Stimulated activated CD4-positive, alpha-beta T cell treated with anti-CD3 and anti-CD28 coated beads, Interleukin-12 subunit alpha, Interleukin-12 subunit beta, amount 100 ng/mL, for 24 hours (primary cell): ENCODE results near the gene SLC39A3.

Source experiments
- DNase-seq, 2 experiments: peaks; one replicate each; pipeline ENCODE4 v3.0.0-alpha.2; 2020; ENCODE audit warnings: low read depth in 2 of 2

SLC39A3 gene

DNA sequence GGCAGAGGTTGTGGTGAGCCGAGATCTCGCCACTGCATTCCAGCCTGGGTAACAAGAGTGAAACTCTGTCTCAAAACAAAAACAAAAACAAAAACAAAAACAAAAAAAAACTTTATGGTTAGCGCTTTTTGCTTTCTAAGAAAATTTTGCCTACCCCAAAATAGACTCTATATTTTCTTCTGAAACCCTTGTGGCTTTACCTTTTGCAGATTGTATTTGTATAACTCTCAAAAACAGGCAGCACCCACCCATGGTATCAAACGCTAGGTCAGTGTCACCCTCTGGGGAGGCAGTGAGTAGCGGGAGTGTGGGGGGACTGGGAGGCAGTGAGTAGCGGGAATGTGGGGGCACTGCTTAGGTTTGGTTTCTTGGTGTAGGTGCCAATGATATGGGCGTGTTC lies 7.5 kb upstream of the SLC39A3 start:
- no peak for DNase-seq

- DNase-seq: no peak
Measured at GRCh38 chr19:2744113-2744512, 4.3 kb upstream of the SLC39A3 start.

- DNase-seq: no peak
Measured at GRCh38 chr19:2743099-2743498, 3.3 kb upstream of the SLC39A3 start.

DNA sequence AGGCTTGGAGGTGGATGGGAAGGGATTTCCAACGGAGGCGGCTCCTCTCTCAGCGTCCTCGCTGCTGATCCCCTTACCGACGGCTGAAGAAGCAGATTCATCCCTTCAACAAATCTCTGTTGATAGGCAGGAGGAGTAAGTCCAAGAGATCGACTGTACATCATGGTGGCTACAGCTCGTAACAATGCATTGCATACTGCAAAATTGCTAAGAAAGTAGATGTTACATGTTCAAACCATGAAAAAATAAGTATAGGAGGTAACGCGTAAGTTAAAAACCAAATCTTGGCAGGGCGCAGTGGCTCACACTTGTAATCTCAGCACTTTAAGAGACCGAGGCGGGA lies 468 bp upstream of the SLC39A3 start:
- DNase-seq: no peak

DNA sequence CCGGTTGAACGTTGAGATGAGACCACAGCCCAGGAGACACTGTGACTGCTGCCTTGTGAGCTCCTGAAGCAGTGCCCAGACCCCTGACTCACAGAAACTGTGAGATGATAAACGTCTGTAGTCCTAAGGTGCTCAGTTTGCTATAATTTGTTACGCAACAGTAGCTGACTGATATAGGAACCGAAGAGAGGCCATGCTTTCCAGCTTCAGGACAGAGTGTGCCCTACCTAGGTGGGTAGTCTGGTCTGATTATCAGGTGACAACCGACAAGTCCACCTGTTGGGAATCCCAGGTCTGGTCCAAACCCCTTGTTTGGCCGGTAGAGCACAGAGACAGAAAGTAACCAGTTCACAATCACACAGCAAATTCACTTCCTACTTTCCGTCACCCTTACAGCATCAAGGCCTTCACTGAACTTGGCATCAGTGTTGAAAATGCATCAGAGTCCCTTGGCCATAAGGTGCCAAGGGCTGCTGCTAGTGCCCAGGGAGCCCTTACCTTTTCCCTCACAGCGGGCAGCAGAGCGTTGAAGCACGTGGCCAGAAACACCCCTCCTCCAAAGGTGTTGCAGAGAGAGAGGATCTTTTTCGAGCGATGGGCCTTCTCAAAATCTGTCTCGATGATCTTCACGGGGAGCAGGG lies 3.1 kb downstream of the SLC39A3 start:
- DNase-seq: no peak

GRCh38 chr19:2735374-2735773 lies 4.4 kb downstream of the SLC39A3 start:
- no peak for DNase-seq

GRCh38 chr19:2734589-2735288 lies 5.1 kb downstream of the SLC39A3 start:
- DNase-seq: no peak

- DNase-seq: no peak
Measured at GRCh38 chr19:2733930-2734588, 5.8 kb downstream of the SLC39A3 start.

- no peak for DNase-seq
Measured at GRCh38 chr19:2732883-2733282, 6.9 kb downstream of the SLC39A3 start.

- DNase-seq: no peak
Measured at GRCh38 chr19:2732157-2732725, 7.6 kb downstream of the SLC39A3 start.

GRCh38 chr19:2731181-2731995 lies 8.4 kb downstream of the SLC39A3 start:
- no peak for DNase-seq

GRCh38 chr19:2729943-2730818 lies 9.6 kb downstream of the SLC39A3 start:
- DNase-seq: no peak

- DNase-seq: no peak
Measured at GRCh38 chr19:2728783-2729387, 10.9 kb downstream of the SLC39A3 start.

GRCh38 chr19:2727640-2727944 lies 12.2 kb downstream of the SLC39A3 start:
- no peak for DNase-seq

DNA sequence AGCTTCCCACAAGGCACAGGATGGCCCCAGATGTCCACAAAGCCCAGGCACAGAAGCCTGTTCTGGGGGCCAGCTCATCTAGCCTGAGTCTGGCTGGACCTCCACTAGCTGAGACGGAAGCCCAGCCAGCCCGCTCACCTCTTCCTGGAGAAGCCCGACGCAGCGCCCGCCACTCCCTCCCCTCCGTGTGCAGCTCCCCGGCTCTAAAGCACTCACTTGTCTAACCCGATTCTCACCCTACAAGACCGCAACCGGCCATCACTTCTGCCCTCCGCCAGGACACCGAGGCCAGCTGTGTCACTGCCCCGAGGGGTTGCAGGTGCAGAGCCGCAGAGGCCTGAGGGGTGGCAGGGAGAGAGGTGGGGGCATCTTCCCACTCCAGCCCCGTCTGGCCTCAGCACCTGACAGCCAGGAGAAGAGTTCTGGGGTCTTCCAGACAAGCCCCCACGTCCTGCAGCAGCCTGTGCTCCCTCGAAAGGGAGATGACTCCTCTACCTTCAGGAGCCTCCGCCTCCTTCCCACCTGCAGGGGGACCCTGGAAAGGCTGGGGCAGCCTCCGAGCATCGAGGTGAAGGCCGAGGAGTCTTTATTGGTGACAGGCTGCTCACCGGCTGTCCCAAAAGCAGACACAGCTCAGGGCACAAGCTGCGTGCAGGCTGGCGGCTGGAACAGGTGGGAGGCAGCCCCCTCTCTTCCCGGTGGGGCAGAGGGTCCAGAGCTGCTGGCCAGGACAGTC lies 12.7 kb downstream of the SLC39A3 start:
- DNase-seq: no peak

DNA sequence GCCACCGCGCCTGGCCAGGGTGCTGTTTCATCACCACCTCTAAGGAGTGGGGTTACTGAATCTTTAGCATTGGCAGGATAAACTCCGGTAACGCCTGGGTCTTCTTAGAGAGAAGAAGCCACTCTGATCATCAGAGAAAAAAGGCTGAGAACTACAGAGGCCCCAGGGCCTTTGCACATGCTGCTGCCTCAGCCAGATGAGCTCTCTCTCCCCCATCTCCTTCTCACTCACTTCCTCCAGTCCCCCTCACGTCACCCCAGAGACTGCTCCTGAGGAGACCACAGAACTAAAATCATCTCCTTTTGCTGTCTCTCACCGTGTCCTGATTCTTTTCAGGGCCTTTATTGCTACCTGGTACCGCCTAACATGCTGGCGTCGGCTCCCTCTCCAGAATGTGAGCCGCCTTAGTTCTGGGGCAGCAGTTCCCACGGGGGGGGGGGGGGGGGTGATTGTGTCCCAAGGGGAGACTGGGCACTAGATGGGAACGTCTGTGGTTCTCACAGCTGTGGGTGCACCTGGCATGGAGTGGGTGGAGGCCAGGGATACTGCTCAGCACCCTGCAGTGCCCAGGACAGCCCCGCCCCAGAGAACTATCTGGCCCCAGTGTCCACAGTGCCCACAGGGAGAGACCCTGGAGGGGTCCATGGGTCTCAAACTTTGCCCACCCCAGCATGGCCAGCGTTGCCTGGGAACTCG lies 13.5 kb downstream of the SLC39A3 start:
- no peak for DNase-seq

DNA sequence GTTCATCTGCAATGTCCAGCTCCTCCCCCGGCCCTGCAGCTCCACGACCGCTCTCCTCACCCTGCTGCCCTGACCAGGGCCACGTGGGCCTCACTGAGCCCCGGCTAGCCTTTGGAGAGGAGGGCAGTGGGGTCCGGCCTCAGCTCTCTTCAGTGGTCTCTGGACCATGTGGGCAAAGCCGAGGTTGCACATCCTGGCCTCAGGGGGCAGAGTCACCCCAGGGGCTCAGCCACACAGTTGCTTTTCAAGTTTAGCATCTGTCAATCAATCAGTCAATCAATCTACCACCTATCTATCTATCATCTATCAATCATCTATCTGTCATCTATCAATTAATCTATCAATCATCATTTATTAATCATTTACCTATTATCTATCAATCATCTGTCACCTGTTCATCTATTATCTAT lies 15.7 kb downstream of the SLC39A3 start:
- DNase-seq: no peak

GRCh38 chr19:2723747-2724146 lies 16.1 kb downstream of the SLC39A3 start:
- no peak for DNase-seq

DNA sequence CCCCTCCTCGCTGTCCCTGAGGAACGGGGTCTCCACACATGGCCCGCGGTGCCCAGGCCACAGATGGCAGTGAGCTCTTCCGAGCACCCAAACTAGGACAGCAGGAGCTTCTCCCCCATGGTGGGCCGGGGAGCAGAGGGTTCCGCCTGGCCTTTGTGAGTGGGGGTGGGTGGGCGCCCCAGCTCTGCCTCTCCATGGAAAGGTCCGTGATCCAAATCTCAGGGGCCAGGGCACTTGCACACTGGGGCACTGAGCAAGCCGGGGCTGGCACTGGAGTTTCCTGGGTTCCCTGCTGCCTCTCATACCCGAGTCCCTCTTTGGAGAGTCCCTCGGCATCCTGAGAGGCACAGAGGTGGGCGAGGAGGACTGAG lies 16.5 kb downstream of the SLC39A3 start:
- DNase-seq: no peak
